ENCODE data around the gene PLAA. TPM values are rescaled to one million over a fixed set of nuclear protein-coding genes. Genes with fewer than 3 reads are reported as not detected.
A peak's percentile ranks its signal among the peaks of the same experiment; 100 is the strongest.

PLAA gene
- total RNA-seq, 1 donor from 2014 or later: 34.7 TPM

- no peaks in the 10 kb centered on the region for H3K9me3 Mint-ChIP-seq (ENCODE audit: low read depth)
- H3K27ac Mint-ChIP-seq (ENCODE audit: unreplicated experiment): peak overlapping the region; percentile 96
- no peaks in the 10 kb centered on the region for H3K27me3 Mint-ChIP-seq (ENCODE audit: low read depth)
- TF ChIP-seq, protein P1, sequence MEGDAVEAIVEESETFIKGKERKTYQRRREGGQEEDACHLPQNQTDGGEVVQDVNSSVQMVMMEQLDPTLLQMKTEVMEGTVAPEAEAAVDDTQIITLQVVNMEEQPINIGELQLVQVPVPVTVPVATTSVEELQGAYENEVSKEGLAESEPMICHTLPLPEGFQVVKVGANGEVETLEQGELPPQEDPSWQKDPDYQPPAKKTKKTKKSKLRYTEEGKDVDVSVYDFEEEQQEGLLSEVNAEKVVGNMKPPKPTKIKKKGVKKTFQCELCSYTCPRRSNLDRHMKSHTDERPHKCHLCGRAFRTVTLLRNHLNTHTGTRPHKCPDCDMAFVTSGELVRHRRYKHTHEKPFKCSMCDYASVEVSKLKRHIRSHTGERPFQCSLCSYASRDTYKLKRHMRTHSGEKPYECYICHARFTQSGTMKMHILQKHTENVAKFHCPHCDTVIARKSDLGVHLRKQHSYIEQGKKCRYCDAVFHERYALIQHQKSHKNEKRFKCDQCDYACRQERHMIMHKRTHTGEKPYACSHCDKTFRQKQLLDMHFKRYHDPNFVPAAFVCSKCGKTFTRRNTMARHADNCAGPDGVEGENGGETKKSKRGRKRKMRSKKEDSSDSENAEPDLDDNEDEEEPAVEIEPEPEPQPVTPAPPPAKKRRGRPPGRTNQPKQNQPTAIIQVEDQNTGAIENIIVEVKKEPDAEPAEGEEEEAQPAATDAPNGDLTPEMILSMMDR (IDR thresholded peaks at IDR 0.05): no peak
- peak overlapping the region; percentile 84 for H3K4me3 Mint-ChIP-seq (ENCODE audit: unreplicated experiment)
- no peak for DNase-seq (ENCODE audit: low spot score)
- H3K36me3 Mint-ChIP-seq (ENCODE audit: low read depth): no peaks in the 10 kb centered on the region
- H3K4me1 Mint-ChIP-seq (ENCODE audit: low read depth): peaks cover 24% of the 10 kb centered on the region
Measured at GRCh38 chr9:26955222-26955903, 8.3 kb upstream of the PLAA start.

GRCh38 chr9:26954050-26954508 is 7.0 kb upstream of the PLAA start:
- no peak for DNase-seq (ENCODE audit: low spot score)
- Mint-ChIP-seq H3K4me1 (ENCODE audit: low read depth) (peaks cover 24% of the 10 kb centered on the region), H3K27me3 (ENCODE audit: low read depth) (no peaks in the 10 kb centered on the region), H3K36me3 (ENCODE audit: low read depth) (no peaks in the 10 kb centered on the region), H3K4me3 (ENCODE audit: unreplicated experiment) (no peak overlapping the region), H3K9me3 (ENCODE audit: low read depth) (no peaks in the 10 kb centered on the region), H3K27ac (ENCODE audit: unreplicated experiment) (no peak overlapping the region)
- TF ChIP-seq, protein P1 (IDR thresholded peaks at IDR 0.05): no peak

DNA sequence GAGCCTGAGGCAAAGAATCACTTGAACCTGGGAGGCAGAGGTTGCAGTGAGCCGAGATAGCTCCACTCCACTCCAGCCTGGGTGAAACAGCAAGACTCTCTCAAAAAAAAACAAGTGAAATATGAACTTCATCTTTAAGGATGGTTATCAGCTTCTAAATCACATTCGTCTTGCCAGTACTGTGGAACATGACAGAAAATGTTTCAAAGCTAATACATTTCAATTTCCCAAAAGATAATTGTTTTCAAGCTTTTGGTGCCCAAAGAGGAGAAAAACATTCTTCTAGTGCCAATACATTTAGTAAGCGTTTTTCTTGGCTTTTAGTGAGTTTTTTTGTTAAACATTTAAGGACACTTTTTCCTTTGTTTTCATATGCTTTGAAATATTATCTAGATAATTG is 4.8 kb upstream of the PLAA start:
- DNase-seq (ENCODE audit: low spot score): no peak
- Mint-ChIP-seq H3K27ac (ENCODE audit: unreplicated experiment) (peak overlapping the region; percentile 28), H3K9me3 (ENCODE audit: low read depth) (no peaks in the 10 kb centered on the region), H3K4me1 (ENCODE audit: low read depth) (peaks cover 23% of the 10 kb centered on the region), H3K27me3 (ENCODE audit: low read depth) (no peaks in the 10 kb centered on the region), H3K4me3 (ENCODE audit: unreplicated experiment) (no peak overlapping the region), H3K36me3 (ENCODE audit: low read depth) (no peaks in the 10 kb centered on the region)
- TF ChIP-seq, protein P1 (IDR thresholded peaks at IDR 0.05): no peak

DNA sequence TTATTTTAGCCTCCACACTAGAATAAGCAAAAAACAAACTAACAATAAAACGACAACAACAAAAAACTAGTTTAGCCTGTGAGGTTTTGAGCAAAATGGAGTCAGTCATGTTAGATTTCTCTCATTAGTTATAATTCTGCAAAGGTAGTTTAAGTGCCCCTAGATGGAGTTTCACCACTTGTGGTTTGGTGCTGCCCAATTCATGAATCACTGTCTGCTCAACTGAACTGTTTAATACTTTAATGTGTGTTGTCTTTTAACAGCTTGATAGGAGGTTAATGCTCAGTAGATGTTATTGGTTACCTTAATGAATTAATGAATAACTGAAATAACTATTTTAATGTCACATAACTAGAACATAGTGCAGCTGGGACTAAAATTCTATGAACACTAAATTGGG is 3.5 kb upstream of the PLAA start:
- peaks cover 20% of the 10 kb centered on the region for H3K4me1 Mint-ChIP-seq (ENCODE audit: low read depth)
- no peaks in the 10 kb centered on the region for H3K27me3 Mint-ChIP-seq (ENCODE audit: low read depth)
- H3K36me3 Mint-ChIP-seq (ENCODE audit: low read depth): no peaks in the 10 kb centered on the region
- H3K27ac Mint-ChIP-seq (ENCODE audit: unreplicated experiment): no peak overlapping the region
- TF ChIP-seq, protein P1 (IDR thresholded peaks at IDR 0.05): no peak
- no peaks in the 10 kb centered on the region for H3K9me3 Mint-ChIP-seq (ENCODE audit: low read depth)
- DNase-seq (ENCODE audit: low spot score): no peak
- H3K4me3 Mint-ChIP-seq (ENCODE audit: unreplicated experiment): no peak overlapping the region

DNA sequence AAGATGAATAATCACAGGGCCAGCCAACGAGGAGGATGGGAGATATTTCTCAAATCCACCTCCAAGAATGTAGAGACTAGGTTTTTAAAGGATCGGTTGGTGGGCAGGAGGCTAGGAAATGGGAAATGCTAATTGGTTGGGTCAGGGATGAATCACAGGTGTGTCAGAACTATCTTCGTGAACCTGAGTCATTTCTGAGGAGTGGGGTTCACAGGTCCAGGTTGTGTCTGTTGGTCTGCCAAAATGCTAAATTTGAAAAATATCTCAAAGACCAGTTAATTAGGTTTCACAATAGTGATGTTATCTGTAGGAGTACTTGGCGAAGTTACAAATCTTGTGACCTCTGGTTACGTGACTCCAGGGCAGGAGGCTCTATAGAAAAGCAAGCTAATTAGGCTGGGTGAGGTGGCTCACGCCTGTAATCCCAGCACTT is 2.6 kb upstream of the PLAA start:
- H3K27ac Mint-ChIP-seq (ENCODE audit: unreplicated experiment): no peak overlapping the region
- no peaks in the 10 kb centered on the region for H3K9me3 Mint-ChIP-seq (ENCODE audit: low read depth)

More for the DNA sequence above, 2.6 kb upstream of the PLAA start:
- TF ChIP-seq, protein P1 (IDR thresholded peaks at IDR 0.05): no peak
- peaks cover 23% of the 10 kb centered on the region for H3K4me1 Mint-ChIP-seq (ENCODE audit: low read depth)
- H3K36me3 Mint-ChIP-seq (ENCODE audit: low read depth): no peaks in the 10 kb centered on the region
- DNase-seq (ENCODE audit: low spot score): no peak
- no peak overlapping the region for H3K4me3 Mint-ChIP-seq (ENCODE audit: unreplicated experiment)
- no peaks in the 10 kb centered on the region for H3K27me3 Mint-ChIP-seq (ENCODE audit: low read depth)
